Measurements from ENCODE around the gene HSPH1. TPM values are rescaled to one million over a fixed set of nuclear protein-coding genes. Genes with fewer than 3 reads are reported as not detected.
A peak's percentile ranks its signal among the peaks of the same experiment; 100 is the strongest.

The HSPH1 gene
- total RNA-seq, 4 donors from 2014 or later, result 30.4 to 51.0 (median 41.3) TPM

DNA sequence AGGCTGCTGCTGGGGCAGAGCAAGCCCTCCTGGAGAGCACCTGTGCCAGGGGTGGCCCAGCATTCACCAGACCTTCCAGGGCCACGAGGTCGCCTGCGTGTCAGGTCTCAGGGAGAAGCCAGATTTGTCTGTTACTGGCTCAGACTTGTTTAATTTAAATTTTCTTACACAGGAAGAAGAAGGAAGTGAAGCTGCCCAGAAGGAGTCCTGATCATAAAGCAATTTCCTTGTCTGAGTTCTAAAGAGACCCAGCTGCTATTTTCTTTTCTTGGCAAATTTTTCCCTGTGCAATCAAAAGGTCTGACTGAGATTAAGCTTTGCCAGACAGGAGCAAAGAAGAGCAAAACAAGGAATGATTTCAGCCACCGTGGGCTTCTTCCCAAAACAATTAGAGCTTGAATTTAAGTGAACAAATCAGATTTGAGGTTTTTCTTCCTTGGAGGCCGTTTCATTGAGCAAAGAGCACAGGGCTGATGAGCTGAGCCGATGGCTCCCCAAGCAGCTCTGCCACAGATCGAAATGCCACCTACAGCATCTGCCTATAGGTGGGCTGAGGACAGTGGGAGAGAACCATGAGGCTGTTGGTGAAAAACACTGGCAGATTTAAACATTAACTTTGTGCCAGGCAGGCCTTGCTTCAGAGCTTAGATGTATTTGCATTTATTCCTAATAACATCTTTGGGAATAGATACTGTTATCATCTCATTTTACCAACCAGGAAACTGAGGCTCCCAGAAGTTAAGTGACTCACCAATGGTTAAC is 40.1 kb downstream of the HSPH1 start:
- no peak for TF ChIP-seq POLR2AphosphoS5 (IDR thresholded peaks at IDR 0.05)
- 42% methylated on average over 7 of the region's 7 CpGs for WGBS
- Histone ChIP-seq H3K9me3 (no peaks in the 10 kb centered on the region), H3K36me3 (no peaks in the 10 kb centered on the region), H3K27me3 (peaks cover 20% of the 10 kb centered on the region), H3K4me1 (peaks cover 10% of the 10 kb centered on the region), H3K27ac (no peak overlapping the region), H3K4me3 (no peak overlapping the region)
- DNase-seq (ENCODE audit: low spot score in 2 of 2), result no peak

DNA sequence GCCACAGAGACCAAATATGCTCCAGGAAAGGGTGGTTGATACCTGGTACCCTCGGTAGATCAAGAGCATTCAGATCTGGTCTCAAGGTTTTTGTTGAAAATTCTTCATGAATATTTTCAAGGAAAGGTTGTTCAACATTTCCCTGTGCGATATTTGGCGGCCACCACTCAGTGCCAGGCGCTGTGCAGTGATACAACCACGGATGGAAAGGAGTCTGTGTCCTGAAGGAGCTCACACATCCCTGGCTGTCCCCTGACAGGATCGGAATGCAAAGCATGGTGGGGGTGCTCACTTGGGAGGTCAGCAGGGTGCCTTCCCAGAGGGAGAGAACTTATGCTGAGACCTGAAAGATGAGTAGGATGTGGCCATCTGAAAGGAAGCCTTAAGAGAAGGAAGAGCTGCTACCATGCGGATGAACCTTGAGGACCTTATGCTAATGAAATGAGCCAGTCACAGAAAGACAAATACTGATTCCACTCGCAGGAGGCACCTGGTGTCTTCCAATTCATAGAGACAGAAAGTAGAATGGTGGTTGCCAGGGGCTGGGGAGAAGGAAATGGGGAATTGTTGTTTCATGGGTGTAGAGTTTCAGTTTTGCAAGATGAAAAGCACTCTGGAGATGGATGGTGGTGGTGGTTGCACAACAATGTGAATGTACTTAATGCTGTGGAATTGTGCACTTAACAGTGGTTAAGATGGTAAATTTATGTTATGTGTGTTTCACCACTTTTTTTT is 41.6 kb downstream of the HSPH1 start:
- TF ChIP-seq, protein P1, sequence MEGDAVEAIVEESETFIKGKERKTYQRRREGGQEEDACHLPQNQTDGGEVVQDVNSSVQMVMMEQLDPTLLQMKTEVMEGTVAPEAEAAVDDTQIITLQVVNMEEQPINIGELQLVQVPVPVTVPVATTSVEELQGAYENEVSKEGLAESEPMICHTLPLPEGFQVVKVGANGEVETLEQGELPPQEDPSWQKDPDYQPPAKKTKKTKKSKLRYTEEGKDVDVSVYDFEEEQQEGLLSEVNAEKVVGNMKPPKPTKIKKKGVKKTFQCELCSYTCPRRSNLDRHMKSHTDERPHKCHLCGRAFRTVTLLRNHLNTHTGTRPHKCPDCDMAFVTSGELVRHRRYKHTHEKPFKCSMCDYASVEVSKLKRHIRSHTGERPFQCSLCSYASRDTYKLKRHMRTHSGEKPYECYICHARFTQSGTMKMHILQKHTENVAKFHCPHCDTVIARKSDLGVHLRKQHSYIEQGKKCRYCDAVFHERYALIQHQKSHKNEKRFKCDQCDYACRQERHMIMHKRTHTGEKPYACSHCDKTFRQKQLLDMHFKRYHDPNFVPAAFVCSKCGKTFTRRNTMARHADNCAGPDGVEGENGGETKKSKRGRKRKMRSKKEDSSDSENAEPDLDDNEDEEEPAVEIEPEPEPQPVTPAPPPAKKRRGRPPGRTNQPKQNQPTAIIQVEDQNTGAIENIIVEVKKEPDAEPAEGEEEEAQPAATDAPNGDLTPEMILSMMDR (IDR thresholded peaks at IDR 0.05), result no peak
- TF ChIP-seq POLR2AphosphoS5 (IDR thresholded peaks at IDR 0.05), result no peak
- no peak for TF ChIP-seq POLR2A (IDR thresholded peaks at IDR 0.05)
- no peak for TF ChIP-seq EP300 (IDR thresholded peaks at IDR 0.05)
- Histone ChIP-seq H3K36me3 (no peaks in the 10 kb centered on the region), H3K4me1 (peaks cover 10% of the 10 kb centered on the region), H3K27ac (no peak overlapping the region), H3K27me3 (peaks cover 16% of the 10 kb centered on the region), H3K9me3 (no peaks in the 10 kb centered on the region), H3K4me3 (no peak overlapping the region)
- WGBS, result 89% methylated on average over 8 of the region's 8 CpGs
- no peak for DNase-seq (ENCODE audit: low spot score in 2 of 2)

DNA sequence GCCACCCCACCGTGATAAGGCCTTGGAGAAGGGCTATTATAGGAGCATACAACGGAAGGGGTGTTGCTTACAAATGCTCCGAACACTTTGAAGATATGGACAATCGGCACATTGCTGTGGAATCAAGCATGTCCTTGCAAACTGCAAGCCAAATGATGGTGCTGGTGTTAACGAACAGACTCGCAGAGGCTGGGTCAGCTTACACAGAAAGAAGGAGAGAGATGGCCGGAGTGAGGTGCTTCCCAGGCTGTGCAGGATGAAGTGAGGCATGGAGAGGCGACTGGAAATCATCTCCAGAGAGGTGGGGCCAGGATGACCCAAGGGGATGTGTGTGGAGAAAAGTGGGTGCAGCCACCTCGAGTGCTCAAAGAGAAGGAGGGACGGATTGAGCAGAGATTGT is 42.2 kb downstream of the HSPH1 start:
- Histone ChIP-seq H3K27ac (no peak overlapping the region), H3K4me3 (no peak overlapping the region), H3K36me3 (no peaks in the 10 kb centered on the region), H3K4me1 (peaks cover 10% of the 10 kb centered on the region), H3K9me3 (no peaks in the 10 kb centered on the region), H3K27me3 (peaks cover 13% of the 10 kb centered on the region)
- no peak for DNase-seq (ENCODE audit: low spot score in 2 of 2)
- 85% methylated on average over 10 of the region's 10 CpGs for WGBS
- no peak for TF ChIP-seq EP300 (IDR thresholded peaks at IDR 0.05)
- TF ChIP-seq, protein P1 (IDR thresholded peaks at IDR 0.05), result no peak
- TF ChIP-seq POLR2A (IDR thresholded peaks at IDR 0.05), result no peak
- TF ChIP-seq POLR2AphosphoS5 (IDR thresholded peaks at IDR 0.05), result no peak

DNA sequence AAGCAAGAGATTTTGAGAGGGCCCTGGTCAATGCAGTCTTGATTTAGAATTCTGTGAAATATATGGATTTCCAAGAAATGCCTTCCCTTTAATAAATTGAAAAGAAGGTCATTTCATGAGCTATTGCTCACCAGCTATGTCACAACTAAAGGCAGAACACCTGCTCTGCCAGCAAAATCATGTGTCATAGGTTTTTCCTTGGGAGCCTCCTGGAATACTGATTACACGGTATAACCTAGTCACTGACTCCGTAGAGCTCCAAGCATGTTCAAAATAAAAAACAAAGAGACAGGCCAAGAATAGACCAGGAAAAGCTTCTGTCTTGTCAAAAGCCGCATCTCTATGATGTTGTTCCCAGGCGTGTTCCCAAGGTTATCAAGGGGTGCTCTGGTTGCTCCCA is 45.5 kb downstream of the HSPH1 start:
- TF ChIP-seq POLR2A (IDR thresholded peaks at IDR 0.05), result no peak
- TF ChIP-seq POLR2AphosphoS5 (IDR thresholded peaks at IDR 0.05), result no peak
- no peak for TF ChIP-seq EP300 (IDR thresholded peaks at IDR 0.05)
- TF ChIP-seq, protein P1 (IDR thresholded peaks at IDR 0.05), result no peak
- peaks cover 4% of the 10 kb centered on the region for H3K4me1 ChIP-seq
- peaks cover 13% of the 10 kb centered on the region for H3K27me3 ChIP-seq
- no peaks in the 10 kb centered on the region for H3K9me3 ChIP-seq
- DNase-seq (ENCODE audit: low spot score in 2 of 2), result no peak
- H3K4me3 ChIP-seq, result no peak overlapping the region
- H3K27ac ChIP-seq, result peak overlapping the region; percentile 49
- H3K36me3 ChIP-seq, result no peaks in the 10 kb centered on the region
- WGBS, result 47% methylated on average over 4 of the region's 4 CpGs

DNA sequence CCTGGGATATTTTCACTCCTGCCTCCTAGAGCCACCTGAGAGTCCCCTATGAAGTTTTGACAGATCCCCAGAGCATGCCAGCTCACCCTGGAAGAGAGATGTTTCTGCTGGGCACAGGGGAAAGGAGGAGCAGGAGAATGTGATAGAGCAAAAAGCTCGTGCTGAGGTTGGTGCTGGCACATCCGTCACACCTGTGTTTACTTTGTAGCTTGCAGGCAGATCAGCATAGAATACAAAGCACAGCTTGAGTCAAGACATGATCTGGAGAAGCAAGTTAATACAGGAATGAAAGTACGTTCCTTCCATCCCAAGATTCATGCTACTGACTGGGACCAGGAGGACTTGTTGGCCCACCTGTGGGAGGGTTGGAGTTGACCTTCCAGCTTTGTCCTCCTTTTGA is 46.1 kb downstream of the HSPH1 start:
- TF ChIP-seq EP300 (IDR thresholded peaks at IDR 0.05) (no peak), POLR2AphosphoS5 (IDR thresholded peaks at IDR 0.05) (no peak), POLR2A (IDR thresholded peaks at IDR 0.05) (no peak)
- TF ChIP-seq, protein P1 (IDR thresholded peaks at IDR 0.05), result no peak
- H3K27ac ChIP-seq, result peak overlapping the region; percentile 49
- H3K9me3 ChIP-seq, result no peaks in the 10 kb centered on the region
- no peaks in the 10 kb centered on the region for H3K36me3 ChIP-seq
- H3K4me1 ChIP-seq, result no peaks in the 10 kb centered on the region
- H3K27me3 ChIP-seq, result peaks cover 13% of the 10 kb centered on the region
- no peak overlapping the region for H3K4me3 ChIP-seq
- 62% methylated on average over 3 of the region's 3 CpGs for WGBS
- no peak for DNase-seq (ENCODE audit: low spot score in 2 of 2)
